Keratinocyte (primary cell): Measurements from ENCODE around the gene JAK3. TPM values are rescaled to one million over a fixed set of nuclear protein-coding genes. Genes with fewer than 3 reads are reported as not detected.

Source experiments
- DNase-seq: peaks from one replicate; pipeline ENCODE4 v3.0.0-alpha.2; 2011; ENCODE audit warnings: low read depth, missing footprints, low spot score
- FAIRE-seq: peaks from 2 replicates; lab custom pipeline; 2011; peaks lifted over from hg19 to GRCh38; lab: Jason Lieb, UNC
- H2AFZ ChIP-seq: 2 replicates; pipeline ENCODE4 v1.6.0; 2012; ENCODE audit warnings: low read length, control low read depth, inconsistent platforms; ENCODE audit not compliant: control insufficient read depth
- H3K27ac ChIP-seq: 2 replicates; pipeline ENCODE4 v1.5.1; 2011; ENCODE audit warnings: low read length; ENCODE audit not compliant: control insufficient read depth, insufficient read depth
- H3K27me3 ChIP-seq: 3 replicates; pipeline ENCODE4 v1.6.0; 2011; ENCODE audit warnings: low read length; ENCODE audit not compliant: control insufficient read depth, insufficient read depth; ENCODE audit errors: extremely low read depth
- H3K36me3 ChIP-seq, 2 experiments: 2 replicates in 1 of 2; 3 replicates in 1 of 2; pipeline ENCODE4 v1.5.1; 2011; ENCODE audit warnings: low read length in 2 of 2, mild to moderate bottlenecking in 1 of 2; ENCODE audit not compliant: control insufficient read depth in 2 of 2, insufficient read depth in 2 of 2; ENCODE audit errors: extremely low read depth in 1 of 2
- H3K4me1 ChIP-seq: 3 replicates; pipeline ENCODE4 v1.5.1; 2011; ENCODE audit warnings: low read length; ENCODE audit not compliant: control insufficient read depth, insufficient read depth; ENCODE audit errors: extremely low read depth
- H3K4me2 ChIP-seq: 3 replicates; pipeline ENCODE4 v1.6.0; 2011; ENCODE audit warnings: low read depth, low read length; ENCODE audit not compliant: control insufficient read depth, insufficient read depth; ENCODE audit errors: extremely low read depth
- H3K4me3 ChIP-seq, 3 experiments: fragments of 200-600 bp in 1 of 3; sonication (generic) in 1 of 3; 2 replicates in 2 of 3; 3 replicates in 1 of 3; pipeline ENCODE4 v1.5.1; 2011 to 2016; ENCODE audit warnings: low read length in 3 of 3, mild to moderate bottlenecking in 3 of 3, control low read depth in 2 of 3, inconsistent platforms in 1 of 3, low read depth in 1 of 3, mixed read lengths in 1 of 3, mixed run types in 1 of 3, moderate library complexity in 1 of 3; ENCODE audit not compliant: control insufficient read depth in 2 of 3, insufficient read depth in 2 of 3; ENCODE audit errors: extremely low read depth in 1 of 3
- H3K79me2 ChIP-seq: 2 replicates; pipeline ENCODE4 v1.6.0; 2012; ENCODE audit warnings: low read length; ENCODE audit not compliant: control insufficient read depth, insufficient read depth
- H3K9ac ChIP-seq: 3 replicates; pipeline ENCODE4 v1.6.0; 2011; ENCODE audit warnings: low read length; ENCODE audit not compliant: control insufficient read depth, insufficient read depth; ENCODE audit errors: extremely low read depth
- H3K9me1 ChIP-seq: 3 replicates; pipeline ENCODE4 v1.6.0; 2011; ENCODE audit warnings: low read length; ENCODE audit not compliant: control insufficient read depth, insufficient read depth; ENCODE audit errors: extremely low read depth
- H3K9me3 ChIP-seq: 2 replicates; pipeline ENCODE4 v1.5.1; 2012; ENCODE audit warnings: low read depth, low read length; ENCODE audit not compliant: control insufficient read depth
- H4K20me1 ChIP-seq: 3 replicates; pipeline ENCODE4 v1.6.0; 2011; ENCODE audit warnings: low read length; ENCODE audit not compliant: control insufficient read depth, insufficient read depth; ENCODE audit errors: extremely low read depth
- EZH2 ChIP-seq: IDR thresholded peaks from one replicate; pipeline ENCODE4 v1.6.1; 2012; ENCODE audit warnings: inconsistent platforms, mild to moderate bottlenecking, low read length, moderate library complexity
- dilution Hi-C: fragments of 300-500 bp; cut with MboI; formaldehyde crosslinking; loops from one replicate; pipeline ENCODE4 v1.7.0; 2020; ENCODE audit warnings: low sequenced_read_pairs; ENCODE audit not compliant: extremely low pct_ligation_motif_present
- polyA plus RNA-seq, 5 experiments: library from polyadenylated mRNA; depleted of rRNA in 3 of 5; stranded (reverse) in 3 of 5; stranded (forward) in 1 of 5; unstranded in 1 of 5; fragments of >200 nt; gene quantifications; 1 replicate in 1 of 5; 2 replicates in 3 of 5; 3 replicates in 1 of 5; pipeline versions ENCODE4 v1.2.1 to v1.2.3, GENCODE V29; 2011 to 2012; ENCODE audit warnings: missing spikeins in 2 of 5, low read depth in 1 of 5, low replicate concordance in 1 of 5
- TF ChIP-seq, protein P1 (sequence below), 3 experiments: IDR thresholded peaks in 1 of 3; conservative IDR thresholded peaks in 1 of 3; optimal IDR thresholded peaks in 1 of 3; 2 replicates in 2 of 3; 3 replicates in 1 of 3; pipeline versions ENCODE3 to v1.5.1; 2011; ENCODE audit warnings: low read length in 3 of 3, mild to moderate bottlenecking in 3 of 3, moderate library complexity in 2 of 3, control low read depth in 1 of 3, inconsistent platforms in 1 of 3; ENCODE audit not compliant: insufficient read depth in 2 of 3; ENCODE audit errors: extremely low read depth in 1 of 3

The JAK3 gene
- polyA plus RNA-seq, 1 donor (not counting 4 experiments of a cell fraction or from before 2014, with no cell fraction given) = 0.37 TPM

DNA sequence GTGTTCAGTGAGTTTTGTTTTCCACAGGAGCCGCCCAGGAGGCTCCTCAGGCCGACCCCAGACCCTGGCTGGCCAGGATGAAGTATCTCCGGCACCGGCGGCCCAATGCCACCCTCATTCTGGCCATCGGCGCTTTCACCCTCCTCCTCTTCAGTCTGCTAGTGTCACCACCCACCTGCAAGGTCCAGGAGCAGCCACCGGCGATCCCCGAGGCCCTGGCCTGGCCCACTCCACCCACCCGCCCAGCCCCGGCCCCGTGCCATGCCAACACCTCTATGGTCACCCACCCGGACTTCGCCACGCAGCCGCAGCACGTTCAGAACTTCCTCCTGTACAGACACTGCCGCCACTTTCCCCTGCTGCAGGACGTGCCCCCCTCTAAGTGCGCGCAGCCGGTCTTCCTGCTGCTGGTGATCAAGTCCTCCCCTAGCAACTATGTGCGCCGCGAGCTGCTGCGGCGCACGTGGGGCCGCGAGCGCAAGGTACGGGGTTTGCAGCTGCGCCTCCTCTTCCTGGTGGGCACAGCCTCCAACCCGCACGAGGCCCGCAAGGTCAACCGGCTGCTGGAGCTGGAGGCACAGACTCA, 40.0 kb downstream of the JAK3 start:
- no peak for FAIRE-seq
- no peak overlapping the region for H3K9ac ChIP-seq
- H3K4me1 ChIP-seq = no peaks in the 10 kb centered on the region
- no peak overlapping the region for H2AFZ ChIP-seq
- no peaks in the 10 kb centered on the region for H3K9me1 ChIP-seq
- no peak overlapping the region for H3K4me3 ChIP-seq
- no peaks in the 10 kb centered on the region for H3K27me3 ChIP-seq
- no peak for DNase-seq
- no peaks in the 10 kb centered on the region for H4K20me1 ChIP-seq
- dilution Hi-C loops = no loop called here
- H3K4me2 ChIP-seq = no peak overlapping the region
- no peaks in the 10 kb centered on the region for H3K79me2 ChIP-seq
- no peak overlapping the region for H3K27ac ChIP-seq
- no peaks in the 10 kb centered on the region for H3K9me3 ChIP-seq
- TF ChIP-seq EZH2 = no peak
- TF ChIP-seq, protein P1, sequence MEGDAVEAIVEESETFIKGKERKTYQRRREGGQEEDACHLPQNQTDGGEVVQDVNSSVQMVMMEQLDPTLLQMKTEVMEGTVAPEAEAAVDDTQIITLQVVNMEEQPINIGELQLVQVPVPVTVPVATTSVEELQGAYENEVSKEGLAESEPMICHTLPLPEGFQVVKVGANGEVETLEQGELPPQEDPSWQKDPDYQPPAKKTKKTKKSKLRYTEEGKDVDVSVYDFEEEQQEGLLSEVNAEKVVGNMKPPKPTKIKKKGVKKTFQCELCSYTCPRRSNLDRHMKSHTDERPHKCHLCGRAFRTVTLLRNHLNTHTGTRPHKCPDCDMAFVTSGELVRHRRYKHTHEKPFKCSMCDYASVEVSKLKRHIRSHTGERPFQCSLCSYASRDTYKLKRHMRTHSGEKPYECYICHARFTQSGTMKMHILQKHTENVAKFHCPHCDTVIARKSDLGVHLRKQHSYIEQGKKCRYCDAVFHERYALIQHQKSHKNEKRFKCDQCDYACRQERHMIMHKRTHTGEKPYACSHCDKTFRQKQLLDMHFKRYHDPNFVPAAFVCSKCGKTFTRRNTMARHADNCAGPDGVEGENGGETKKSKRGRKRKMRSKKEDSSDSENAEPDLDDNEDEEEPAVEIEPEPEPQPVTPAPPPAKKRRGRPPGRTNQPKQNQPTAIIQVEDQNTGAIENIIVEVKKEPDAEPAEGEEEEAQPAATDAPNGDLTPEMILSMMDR (optimal IDR thresholded peaks at IDR 0.05 in 1 of 3, IDR thresholded peaks at IDR 0.05 in 1 of 3, conservative IDR thresholded peaks at IDR 0.05 in 1 of 3; ENCODE audit: extremely low read depth in 1 of 3, insufficient read depth in 2 of 3, low read length in 3 of 3) = no peak
- peaks cover 0 to 3% of the 10 kb centered on the region in 2 experiments for H3K36me3 ChIP-seq

GRCh38 chr19:17806945-17807344, 40.8 kb downstream of the JAK3 start:
- no peak overlapping the region for H3K27ac ChIP-seq
- H3K9me3 ChIP-seq = no peaks in the 10 kb centered on the region
- no peak overlapping the region for H3K4me2 ChIP-seq
- peaks cover 0 to 3% of the 10 kb centered on the region in 2 experiments for H3K36me3 ChIP-seq
- DNase-seq = no peak
- no peak overlapping the region for H3K4me3 ChIP-seq
- H3K27me3 ChIP-seq = no peaks in the 10 kb centered on the region
- no peak overlapping the region for H2AFZ ChIP-seq
- H3K9me1 ChIP-seq = no peaks in the 10 kb centered on the region
- no peak overlapping the region for H3K9ac ChIP-seq
- FAIRE-seq = no peak
- H4K20me1 ChIP-seq = no peaks in the 10 kb centered on the region
- H3K79me2 ChIP-seq = no peaks in the 10 kb centered on the region
- dilution Hi-C loops = no loop called here
- no peaks in the 10 kb centered on the region for H3K4me1 ChIP-seq
- TF ChIP-seq, protein P1 (optimal IDR thresholded peaks at IDR 0.05 in 1 of 3, IDR thresholded peaks at IDR 0.05 in 1 of 3, conservative IDR thresholded peaks at IDR 0.05 in 1 of 3; ENCODE audit: extremely low read depth in 1 of 3, insufficient read depth in 2 of 3, low read length in 3 of 3) = no peak
